ENCODE results near the gene GLIS1. TPM values are rescaled to one million over a fixed set of nuclear protein-coding genes. Genes with fewer than 3 reads are reported as not detected.

Gene GLIS1
- total RNA-seq, 2 experiments from 2014 or later, result not detected

DNA sequence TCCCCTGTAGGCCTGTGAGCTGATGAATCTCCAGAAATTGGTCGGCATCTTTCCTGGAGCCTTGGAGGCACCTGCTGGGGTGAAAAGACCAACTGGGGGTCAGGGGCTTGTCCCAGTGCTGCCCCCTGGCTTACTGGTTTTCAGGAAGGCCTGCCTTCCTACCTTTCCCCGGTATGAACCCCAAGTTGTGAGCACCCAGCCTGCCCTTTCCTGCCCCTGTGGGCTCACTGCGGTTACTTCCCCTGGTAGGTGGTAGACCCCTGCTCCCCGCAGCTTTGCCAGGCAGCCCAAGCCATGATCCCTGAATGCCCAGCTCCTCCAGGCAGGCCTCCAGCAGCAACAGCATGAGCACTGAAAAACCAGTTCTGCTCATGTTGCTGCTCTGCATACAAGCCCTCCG is 269.6 kb downstream of the GLIS1 start:
- no peaks in the 10 kb centered on the region for H3K9me3 Mint-ChIP-seq
- H3K4me1 Mint-ChIP-seq (ENCODE audit: low read depth), result peaks cover 3% of the 10 kb centered on the region
- CTCF ChIA-PET, result interaction anchor here (1.2 kb wide), 1 partner anchor 15 kb away, joined by 4 read pairs; no protein-coding TSS in a partner anchor
- DNase-seq, result no peak
- H3K36me3 Mint-ChIP-seq (ENCODE audit: low read depth), result no peaks in the 10 kb centered on the region
- TF ChIP-seq, protein P1, sequence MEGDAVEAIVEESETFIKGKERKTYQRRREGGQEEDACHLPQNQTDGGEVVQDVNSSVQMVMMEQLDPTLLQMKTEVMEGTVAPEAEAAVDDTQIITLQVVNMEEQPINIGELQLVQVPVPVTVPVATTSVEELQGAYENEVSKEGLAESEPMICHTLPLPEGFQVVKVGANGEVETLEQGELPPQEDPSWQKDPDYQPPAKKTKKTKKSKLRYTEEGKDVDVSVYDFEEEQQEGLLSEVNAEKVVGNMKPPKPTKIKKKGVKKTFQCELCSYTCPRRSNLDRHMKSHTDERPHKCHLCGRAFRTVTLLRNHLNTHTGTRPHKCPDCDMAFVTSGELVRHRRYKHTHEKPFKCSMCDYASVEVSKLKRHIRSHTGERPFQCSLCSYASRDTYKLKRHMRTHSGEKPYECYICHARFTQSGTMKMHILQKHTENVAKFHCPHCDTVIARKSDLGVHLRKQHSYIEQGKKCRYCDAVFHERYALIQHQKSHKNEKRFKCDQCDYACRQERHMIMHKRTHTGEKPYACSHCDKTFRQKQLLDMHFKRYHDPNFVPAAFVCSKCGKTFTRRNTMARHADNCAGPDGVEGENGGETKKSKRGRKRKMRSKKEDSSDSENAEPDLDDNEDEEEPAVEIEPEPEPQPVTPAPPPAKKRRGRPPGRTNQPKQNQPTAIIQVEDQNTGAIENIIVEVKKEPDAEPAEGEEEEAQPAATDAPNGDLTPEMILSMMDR (IDR thresholded peaks at IDR 0.05), result no peak
- H3K4me3 Mint-ChIP-seq, result no peak overlapping the region
- H3K27me3 Mint-ChIP-seq, result no peaks in the 10 kb centered on the region
- no peak for ATAC-seq
- POLR2A ChIA-PET, result no interaction called here
- intact Hi-C loops (cut with micrococcal nuclease), result no loop called here
- no peak overlapping the region for H3K27ac Mint-ChIP-seq

DNA sequence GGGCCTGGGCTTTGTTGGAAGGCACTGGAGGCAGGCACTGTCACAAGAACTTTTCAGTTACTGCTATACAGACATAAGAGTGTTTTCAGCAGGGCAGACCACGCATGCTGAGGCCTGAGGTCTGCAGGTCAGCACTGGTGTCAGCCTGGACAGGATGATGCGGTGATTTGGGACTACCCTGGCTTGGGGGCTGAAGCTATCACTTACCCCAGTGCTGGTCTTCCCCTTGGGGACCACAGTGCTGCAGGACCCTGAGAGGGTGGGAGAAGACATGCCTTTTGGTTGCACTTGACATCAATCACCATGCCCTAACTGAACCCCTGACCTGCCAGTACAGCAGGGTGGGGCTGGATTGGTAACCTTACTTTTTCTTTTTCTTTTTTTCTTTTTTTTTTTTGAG is 270.6 kb downstream of the GLIS1 start:
- Mint-ChIP-seq H3K4me1 (ENCODE audit: low read depth) (peaks cover 3% of the 10 kb centered on the region), H3K4me3 (no peak overlapping the region), H3K9me3 (no peaks in the 10 kb centered on the region), H3K27me3 (no peaks in the 10 kb centered on the region), H3K27ac (no peak overlapping the region), H3K36me3 (ENCODE audit: low read depth) (no peaks in the 10 kb centered on the region)
- TF ChIP-seq, protein P1 (IDR thresholded peaks at IDR 0.05), result no peak
- ChIA-PET POLR2A (no interaction called here), CTCF (no interaction called here)
- ATAC-seq, result no peak
- no peak for DNase-seq
- intact Hi-C loops (cut with micrococcal nuclease), result no loop called here

GRCh38 chr1:53467391-53467790 is 271.6 kb downstream of the GLIS1 start:
- CTCF ChIA-PET, result no interaction called here
- H3K4me3 Mint-ChIP-seq, result no peak overlapping the region
- POLR2A ChIA-PET, result no interaction called here
- H3K27me3 Mint-ChIP-seq, result no peaks in the 10 kb centered on the region
- H3K4me1 Mint-ChIP-seq (ENCODE audit: low read depth), result peaks cover 3% of the 10 kb centered on the region
- ATAC-seq (no peak), DNase-seq (no peak)
- H3K36me3 Mint-ChIP-seq (ENCODE audit: low read depth), result no peaks in the 10 kb centered on the region
- TF ChIP-seq, protein P1 (IDR thresholded peaks at IDR 0.05), result no peak
- H3K27ac Mint-ChIP-seq, result no peak overlapping the region
- no peaks in the 10 kb centered on the region for H3K9me3 Mint-ChIP-seq
- intact Hi-C loops (cut with micrococcal nuclease), result no loop called here

GRCh38 chr1:53465023-53465957 is 273.7 kb downstream of the GLIS1 start:
- TF ChIP-seq, protein P1 (IDR thresholded peaks at IDR 0.05), result no peak
- no peak for DNase-seq
- no peaks in the 10 kb centered on the region for H3K36me3 Mint-ChIP-seq (ENCODE audit: low read depth)
- H3K9me3 Mint-ChIP-seq, result no peaks in the 10 kb centered on the region
- CTCF ChIA-PET, result interaction anchor here (0.6 to 1.8 kb wide), 5 partner anchors 15 to 288 kb away, joined by 3 to 8 read pairs (median 3); no protein-coding TSS in a partner anchor
- POLR2A ChIA-PET, result interaction anchor here (1.5 to 2.2 kb wide), 2 partner anchors 12 to 20 kb away, joined by 3 to 4 read pairs; no protein-coding TSS in a partner anchor
- ATAC-seq, result no peak
- H3K27me3 Mint-ChIP-seq, result no peaks in the 10 kb centered on the region
- no peak overlapping the region for H3K27ac Mint-ChIP-seq
- intact Hi-C loops (cut with micrococcal nuclease), result no loop called here
- peaks cover 3% of the 10 kb centered on the region for H3K4me1 Mint-ChIP-seq (ENCODE audit: low read depth)
- H3K4me3 Mint-ChIP-seq, result no peak overlapping the region

Data from activated CD8-positive, alpha-beta T cell treated with anti-CD3 and anti-CD28 coated beads for 36 hours (primary cell).